Pons (tissue), 1 donor: Measurements from ENCODE around the gene ZFR2.
"Not testable (repeated sequence)": the region's sequence is repeated elsewhere in the genome, so short reads cannot be mapped to it uniquely, and the experiment has no call there.

ENCODE experiments used
- DNase-seq: peaks from one replicate; pipeline ENCODE4 v3.0.0-alpha.2; 2016; ENCODE audit warnings: low spot score

The ZFR2 gene

DNA sequence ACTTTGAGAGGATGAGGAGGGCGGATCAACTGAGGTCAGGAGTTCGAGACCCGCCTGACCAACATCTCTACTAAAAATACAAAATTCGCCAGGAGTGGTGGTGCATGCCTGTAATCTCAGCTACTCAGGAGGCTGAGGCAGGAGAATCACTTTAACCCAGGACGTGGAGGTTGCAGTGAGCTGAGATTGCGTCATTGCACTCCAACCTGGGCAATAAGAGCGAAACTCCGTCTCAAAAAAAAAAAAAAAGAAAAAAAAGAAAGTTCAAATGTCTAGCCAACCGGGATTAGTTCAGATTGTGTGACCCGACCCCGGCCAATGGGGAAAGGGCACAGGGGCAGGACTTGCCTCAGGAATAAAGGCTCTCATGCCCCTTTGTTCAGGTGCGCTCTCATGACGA is 5.9 kb upstream of the ZFR2 start:
- DNase-seq, result not testable (repeated sequence)

- DNase-seq, result no peak
Observed at GRCh38 chr19:3873151-3873550, 4.3 kb upstream of the ZFR2 start.

- no peak for DNase-seq
Observed at GRCh38 chr19:3867971-3868769, 668 bp downstream of the ZFR2 start.

GRCh38 chr19:3866910-3867638 is 1.8 kb downstream of the ZFR2 start:
- no peak for DNase-seq

- DNase-seq, result no peak
Observed at GRCh38 chr19:3863648-3864047, 5.2 kb downstream of the ZFR2 start.

DNA sequence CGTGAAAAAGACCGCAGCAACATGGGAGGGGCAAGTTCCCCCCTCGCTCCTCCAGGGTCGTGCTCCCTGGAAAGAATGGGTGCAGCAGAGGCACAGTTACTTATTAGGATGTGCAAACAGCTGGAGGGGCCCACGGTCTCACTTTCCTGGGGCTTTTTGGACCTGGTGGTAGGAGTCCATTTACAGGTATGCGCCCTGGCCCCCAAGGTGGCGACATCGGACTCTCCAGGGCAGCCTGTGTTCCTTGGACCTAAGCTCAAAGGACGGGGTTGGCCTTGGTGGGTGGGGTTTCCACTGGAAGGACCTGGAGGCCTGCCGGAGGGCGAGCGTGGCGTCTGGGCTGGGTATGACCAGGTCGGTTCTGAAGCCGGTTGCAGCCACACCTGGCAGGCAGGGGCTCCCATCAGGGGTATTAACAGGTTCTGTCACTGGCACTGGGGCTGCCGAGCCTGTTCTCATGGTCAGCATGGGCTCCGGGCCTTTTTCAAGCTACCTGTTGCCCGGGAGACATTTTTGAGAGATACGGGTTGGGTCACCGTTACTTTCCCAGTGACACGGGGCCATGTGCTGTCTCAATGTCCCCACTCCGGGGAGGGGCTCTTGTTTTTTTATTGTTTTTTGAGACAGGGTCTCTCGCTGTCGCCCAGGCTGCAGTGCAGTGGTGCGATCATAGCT is 5.9 kb downstream of the ZFR2 start:
- DNase-seq, result no peak

GRCh38 chr19:3860499-3860898 is 8.3 kb downstream of the ZFR2 start:
- DNase-seq, result no peak

DNA sequence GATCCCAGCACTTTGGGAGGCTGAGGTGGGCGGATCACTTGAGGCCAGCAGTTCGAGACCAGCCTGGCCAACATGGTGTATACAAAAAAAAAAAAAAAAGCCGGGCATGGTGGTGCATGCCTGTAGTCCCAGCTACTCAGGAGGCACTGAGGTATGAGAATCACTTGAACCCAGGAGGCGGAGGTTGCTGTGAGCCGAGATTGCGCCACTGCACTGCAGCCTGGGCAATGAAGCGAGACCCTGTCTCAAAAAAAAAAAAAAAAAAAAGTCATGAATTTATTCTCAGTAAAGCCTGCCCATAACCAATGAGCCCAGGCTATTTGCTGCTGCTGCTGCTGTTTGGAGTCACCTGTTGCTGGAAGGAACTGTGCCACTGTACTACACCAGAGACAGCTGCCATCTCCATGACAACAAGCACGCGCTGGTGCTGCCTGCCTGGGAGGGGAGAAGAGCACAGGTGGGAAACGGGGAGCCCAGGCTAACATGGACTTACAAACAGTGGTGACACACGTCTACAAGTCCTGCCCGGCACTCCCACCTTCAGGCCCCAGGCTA is 11.3 kb downstream of the ZFR2 start:
- no peak for DNase-seq

- DNase-seq, result no peak
Observed at GRCh38 chr19:3855320-3855719, 13.5 kb downstream of the ZFR2 start.

GRCh38 chr19:3852614-3853254 is 16.1 kb downstream of the ZFR2 start:
- DNase-seq, result no peak

DNA sequence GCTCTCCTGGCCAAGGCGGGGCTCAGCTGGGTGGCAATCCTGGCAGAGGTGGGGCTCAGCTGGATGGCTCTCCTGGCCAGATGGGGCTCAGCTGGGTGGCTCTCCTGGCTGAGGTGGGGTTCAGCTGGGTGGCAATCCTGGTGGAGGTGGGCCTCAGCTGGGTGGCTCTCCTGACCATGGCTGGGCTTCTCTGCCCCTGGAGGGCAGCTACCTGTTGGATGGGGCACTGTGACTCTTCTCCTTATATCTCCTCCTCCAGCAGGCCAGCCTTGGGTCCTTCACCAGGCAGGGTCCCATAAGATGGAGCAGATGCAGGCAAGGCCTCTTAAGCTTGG is 16.7 kb downstream of the ZFR2 start:
- no peak for DNase-seq

DNA sequence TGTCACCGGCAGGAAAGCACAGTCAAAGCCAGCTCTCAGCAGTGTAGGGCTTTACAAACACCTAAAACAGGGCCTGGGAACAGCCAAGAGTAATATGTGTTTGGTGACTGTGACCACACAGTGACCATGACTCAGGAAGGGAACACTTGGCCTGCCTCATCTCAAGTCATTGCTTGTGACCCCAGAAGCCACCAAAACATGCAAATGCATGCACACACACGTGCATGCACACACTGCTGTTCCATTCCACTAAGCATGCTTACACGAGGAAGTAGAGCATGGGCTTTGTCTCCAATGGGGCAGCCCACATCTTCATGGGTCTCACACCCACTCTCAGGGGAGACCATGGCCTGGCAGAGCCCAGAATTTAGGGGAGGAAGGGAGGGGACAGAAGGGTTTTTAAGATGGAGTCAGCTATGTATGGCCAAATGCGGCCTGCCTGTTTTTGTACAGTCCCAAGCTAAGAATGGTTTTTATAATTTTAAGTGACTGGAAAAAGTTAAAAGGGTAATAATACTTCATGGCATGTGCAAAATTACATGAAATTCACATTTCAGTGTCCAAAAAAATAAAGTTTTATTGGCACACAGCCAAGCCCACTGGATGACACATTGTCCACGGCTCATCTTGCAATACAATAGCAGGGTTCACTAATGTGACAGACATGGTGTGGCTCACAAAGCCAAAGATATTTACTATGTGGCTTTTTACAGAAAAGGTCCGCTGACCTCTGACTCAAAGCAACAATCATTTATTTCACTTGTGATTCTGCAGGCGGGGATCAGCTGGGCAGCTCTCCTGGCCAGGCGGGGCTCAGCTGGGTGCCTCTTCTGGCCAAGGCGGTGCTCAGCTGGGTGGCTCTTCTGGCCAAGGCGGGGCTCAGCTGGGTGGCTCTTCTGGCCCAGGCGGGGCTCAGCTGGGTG is 17.3 kb downstream of the ZFR2 start:
- no peak for DNase-seq

DNA sequence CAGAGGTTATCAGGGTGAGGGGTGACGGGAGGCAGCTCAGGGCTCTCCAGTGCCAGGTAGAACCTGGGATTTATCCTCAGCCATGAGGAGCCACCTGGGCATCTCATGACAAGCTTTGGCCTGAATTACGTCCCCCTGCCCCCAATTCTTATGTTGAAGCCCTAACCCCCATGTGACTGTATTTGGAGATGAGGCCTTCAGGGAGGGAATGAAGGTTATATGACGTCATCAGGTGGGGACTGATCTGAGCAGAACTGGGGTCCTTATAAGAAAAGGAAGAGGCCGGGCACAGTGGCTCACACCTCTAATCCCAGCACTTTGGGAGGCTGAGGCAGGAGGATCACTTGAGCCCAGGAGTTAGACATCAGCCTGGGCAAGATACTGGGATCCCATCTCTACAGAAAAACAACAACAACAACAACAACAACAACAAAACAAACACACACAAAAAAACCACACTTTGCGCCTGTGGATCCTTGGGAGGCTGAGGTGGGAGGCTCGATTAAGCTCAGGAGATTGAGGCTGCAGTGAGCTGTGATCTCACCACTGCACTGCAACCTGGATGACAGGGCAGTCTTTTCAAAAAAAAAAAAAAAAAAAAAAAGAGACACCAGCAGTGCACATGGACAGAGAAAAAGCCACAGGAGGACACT is 18.4 kb downstream of the ZFR2 start:
- no peak for DNase-seq

- DNase-seq, result no peak
Observed at GRCh38 chr19:3849787-3850186, 19.1 kb downstream of the ZFR2 start.

DNA sequence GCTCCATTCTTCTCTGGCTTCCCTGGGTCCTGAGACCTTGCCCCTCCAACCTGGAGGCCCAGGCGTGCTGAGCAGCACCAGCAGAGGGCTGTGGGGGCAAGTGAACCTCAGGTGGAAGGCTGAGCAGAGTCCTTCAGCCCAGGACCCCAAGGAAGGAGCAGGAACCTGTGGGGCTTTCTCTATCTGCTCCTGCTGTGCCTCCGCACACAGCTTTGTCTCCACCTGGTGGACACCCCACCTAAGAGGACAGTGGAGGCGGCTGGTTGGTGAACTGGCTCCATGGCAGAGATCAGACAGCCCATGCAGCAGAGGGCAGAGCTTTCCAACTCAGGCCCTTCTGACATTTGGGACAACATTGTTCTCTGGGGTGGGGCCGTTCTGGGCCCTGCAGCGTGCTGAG is 19.7 kb downstream of the ZFR2 start:
- DNase-seq, result no peak

DNA sequence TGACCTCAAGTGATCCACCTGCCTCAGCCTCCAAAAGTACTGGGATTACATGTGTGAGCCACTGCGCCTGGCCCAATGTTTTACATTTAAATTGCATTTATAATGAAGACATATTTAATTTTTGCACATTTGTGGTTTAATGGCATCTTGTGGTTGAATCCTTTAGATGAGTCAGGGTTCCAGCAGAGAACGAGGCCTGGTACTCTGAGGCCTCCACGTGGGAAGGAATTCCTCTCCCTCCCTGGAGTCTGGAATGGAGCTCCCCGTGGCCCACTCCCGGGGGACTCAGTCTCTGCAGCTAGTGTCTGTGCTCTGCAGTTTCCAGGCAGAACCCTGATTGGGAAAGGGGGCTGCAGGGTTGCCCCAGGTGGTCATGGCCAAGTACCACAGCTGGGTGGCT is 24.2 kb downstream of the ZFR2 start:
- no peak for DNase-seq

- no peak for DNase-seq
Observed at GRCh38 chr19:3842948-3843347, 25.9 kb downstream of the ZFR2 start.

DNA sequence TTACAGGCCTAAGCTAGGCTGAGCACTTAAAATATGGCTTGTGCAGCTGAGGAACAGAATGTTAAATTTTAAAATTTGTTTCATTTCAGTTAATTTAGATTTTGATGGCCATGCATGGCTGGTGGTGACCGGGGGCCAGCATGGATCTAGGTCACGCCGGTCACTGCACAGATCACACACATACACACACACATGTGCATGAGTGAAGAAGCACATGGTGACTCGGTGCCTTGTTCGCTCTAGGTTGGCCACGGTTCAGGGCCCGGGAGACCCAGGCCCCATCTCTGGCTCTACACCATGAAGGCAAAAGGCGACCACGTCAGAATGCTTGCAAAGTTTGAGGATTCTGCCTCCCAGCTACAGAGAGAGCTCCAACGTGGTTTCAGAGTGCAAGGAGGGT is 28.0 kb downstream of the ZFR2 start:
- no peak for DNase-seq

DNA sequence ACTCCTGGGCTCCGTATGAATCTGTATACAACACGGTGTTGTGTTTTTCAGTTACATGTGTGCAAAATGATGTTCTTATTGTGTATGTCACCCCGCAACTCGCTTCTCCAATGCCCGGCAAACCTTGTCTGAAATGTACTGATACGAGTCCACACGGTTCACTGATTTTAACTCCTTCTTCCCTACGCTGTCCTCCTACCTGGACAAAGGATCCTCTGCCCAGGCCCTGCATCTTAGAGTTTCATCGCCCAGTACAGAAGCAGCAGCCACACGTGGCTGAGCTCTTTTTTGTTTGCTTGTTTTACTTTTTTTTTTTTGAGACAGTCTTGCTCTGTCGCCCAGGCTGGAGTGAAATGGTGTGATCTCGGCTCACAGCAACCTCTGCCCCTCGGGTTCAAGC is 28.9 kb downstream of the ZFR2 start:
- no peak for DNase-seq

DNA sequence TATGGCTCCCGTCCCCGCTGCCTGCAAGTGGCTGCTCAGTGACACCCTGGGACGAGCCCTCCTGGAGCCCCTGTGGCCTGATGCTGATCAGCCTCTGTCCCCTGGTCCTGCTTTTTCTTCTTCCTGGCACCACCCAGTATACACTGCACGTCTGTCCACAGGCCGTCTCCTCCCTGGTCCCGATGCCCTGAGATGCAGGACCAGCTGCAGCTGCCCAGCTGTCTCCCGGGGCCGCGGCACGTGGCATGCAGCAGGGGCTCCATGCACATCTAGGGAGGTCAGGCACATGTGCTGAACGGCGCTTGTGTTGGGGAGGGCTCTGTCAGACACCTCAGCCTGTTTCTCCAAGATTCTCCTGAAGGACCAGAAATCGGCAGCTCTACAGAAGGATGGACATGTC is 30.2 kb downstream of the ZFR2 start:
- DNase-seq, result no peak

GRCh38 chr19:3837922-3838321 is 30.9 kb downstream of the ZFR2 start:
- DNase-seq, result no peak
